H1 (cell line): ENCODE measurements around the gene NEURL1. TPM values are rescaled to one million over a fixed set of nuclear protein-coding genes. Genes with fewer than 3 reads are reported as not detected.

Experiments
- CTCF ChIA-PET: fragments of 300-600 bp; sonication (Branson Sonifier 250); formaldehyde crosslinking; loops from one replicate; lab custom pipeline; 2021; ENCODE audit not compliant: partially characterized antibody; lab: Charles Lee
- POLR2A ChIA-PET: fragments of 300-600 bp; sonication (Branson Sonifier 250); formaldehyde crosslinking; loops from one replicate; lab custom pipeline; 2021; ENCODE audit warnings: inconsistent platforms; ENCODE audit not compliant: partially characterized antibody; lab: Charles Lee
- DNase-seq, 2 experiments: peaks; one replicate each; pipeline versions ENCODE4 v3.0.0 to v3.0.0-alpha.2; 2010 to 2022; ENCODE audit warnings: low spot score in 2 of 2, low read depth in 1 of 2, mixed read lengths in 1 of 2
- FAIRE-seq: peaks from 2 replicates; lab custom pipeline; 2011; peaks lifted over from hg19 to GRCh38; lab: Jason Lieb, UNC
- H2AFZ ChIP-seq: 2 replicates; pipeline ENCODE4 v1.8.1; 2012; ENCODE audit warnings: low read length, inconsistent platforms
- H2AK5ac ChIP-seq: 2 replicates; pipeline ENCODE4 v1.6.1; 2013; ENCODE audit warnings: low read depth, low read length
- H2BK120ac ChIP-seq: replicated peaks from 2 replicates; pipeline ENCODE3; 2013; ENCODE audit warnings: low read depth, low read length, inconsistent platforms
- H2BK12ac ChIP-seq: 2 replicates; pipeline ENCODE4 v1.6.1; 2013; ENCODE audit warnings: low read depth, low read length
- H2BK15ac ChIP-seq: 2 replicates; pipeline ENCODE4 v1.6.1; 2013; ENCODE audit warnings: low read length
- H2BK20ac ChIP-seq: 2 replicates; pipeline ENCODE4 v1.6.1; 2013; ENCODE audit warnings: low read length
- H2BK5ac ChIP-seq: 2 replicates; pipeline ENCODE4 v1.6.1; 2013; ENCODE audit warnings: low read depth, low read length
- H3K14ac ChIP-seq: 2 replicates; pipeline ENCODE4 v1.6.1; 2013; ENCODE audit warnings: inconsistent platforms; ENCODE audit not compliant: insufficient read length
- H3K18ac ChIP-seq: 2 replicates; pipeline ENCODE4 v1.6.1; 2013; ENCODE audit warnings: low read length; ENCODE audit errors: extremely low read depth
- H3K23ac ChIP-seq: 2 replicates; pipeline ENCODE4 v1.6.1; 2013; ENCODE audit warnings: inconsistent platforms; ENCODE audit not compliant: insufficient read length
- H3K23me2 ChIP-seq: 2 replicates; pipeline ENCODE4 v1.6.1; 2013; ENCODE audit warnings: low read depth, low read length
- H3K27ac ChIP-seq: 2 replicates; pipeline ENCODE4 v1.6.1; 2011; ENCODE audit warnings: low read depth, low read length, inconsistent platforms
- H3K27me3 ChIP-seq, 4 experiments: replicated peaks in 1 of 4; 1 replicate in 1 of 4; 2 replicates in 3 of 4; pipeline versions ENCODE4 v1.6.1 to v1.8.1; 2011 to 2013; ENCODE audit warnings: low read length in 3 of 4, mild to moderate bottlenecking in 3 of 4, inconsistent platforms in 2 of 4, mixed read lengths in 2 of 4, moderate library complexity in 1 of 4; ENCODE audit not compliant: control insufficient read depth in 3 of 4, insufficient read depth in 3 of 4; ENCODE audit errors: extremely low read depth in 1 of 4
- H3K36me3 ChIP-seq, 4 experiments: 2 replicates each; pipeline versions ENCODE4 v1.6.1 to v1.8.1; 2011 to 2013; ENCODE audit warnings: mild to moderate bottlenecking in 4 of 4, low read length in 3 of 4, moderate library complexity in 2 of 4, control low read depth in 1 of 4, inconsistent platforms in 1 of 4; ENCODE audit not compliant: insufficient read depth in 4 of 4, control insufficient read depth in 2 of 4
- H3K4ac ChIP-seq: replicated peaks from 2 replicates; pipeline ENCODE3; 2013; ENCODE audit warnings: low read length, low read depth, mixed read lengths, inconsistent platforms; ENCODE audit not compliant: insufficient read length
- H3K4me1 ChIP-seq, 4 experiments: replicated peaks in 1 of 4; 1 replicate in 1 of 4; 2 replicates in 3 of 4; pipeline versions ENCODE4 v1.6.1 to v1.8.1; 2011 to 2013; ENCODE audit warnings: low read length in 3 of 4, inconsistent platforms in 2 of 4, mixed read lengths in 1 of 4; ENCODE audit not compliant: insufficient read depth in 4 of 4, control insufficient read depth in 3 of 4
- H3K4me2 ChIP-seq, 2 experiments: 2 replicates each; pipeline versions ENCODE4 v1.6.1 to v1.8.1; 2011 to 2013; ENCODE audit warnings: low read depth in 2 of 2, low read length in 2 of 2, control low read depth in 1 of 2, inconsistent platforms in 1 of 2, mild to moderate bottlenecking in 1 of 2; ENCODE audit not compliant: insufficient read depth in 1 of 2
- H3K4me3 ChIP-seq, 4 experiments: fragments of 200-600, 300-600 bp in 1 of 4; sonication (generic), shearing (Covaris generic), sonication (Bioruptor Twin) in 1 of 4; 2 replicates each; pipeline versions ENCODE4 v1.5.1 to v1.8.1; 2011 to 2016; ENCODE audit warnings: low read length in 4 of 4, low read depth in 3 of 4, control low read depth in 2 of 4, inconsistent platforms in 2 of 4, mild to moderate bottlenecking in 2 of 4, mixed read lengths in 1 of 4, moderate library complexity in 1 of 4; ENCODE audit not compliant: insufficient read depth in 2 of 4; ENCODE audit errors: extremely low read depth in 1 of 4
- H3K56ac ChIP-seq: replicated peaks from 2 replicates; pipeline ENCODE3; 2013; ENCODE audit warnings: low read depth, mild to moderate bottlenecking, mixed read lengths, low read length, inconsistent platforms; ENCODE audit not compliant: insufficient read length
- H3K79me1 ChIP-seq: 2 replicates; pipeline ENCODE4 v1.6.1; 2013; ENCODE audit warnings: low read depth, low read length, control low read depth
- H3K79me2 ChIP-seq, 2 experiments: 2 replicates each; pipeline versions ENCODE4 v1.6.1 to v1.8.1; 2012 to 2013; ENCODE audit warnings: low read length in 2 of 2, mild to moderate bottlenecking in 2 of 2, inconsistent platforms in 1 of 2; ENCODE audit not compliant: insufficient read depth in 2 of 2, control insufficient read depth in 1 of 2
- H3K9ac ChIP-seq, 4 experiments: replicated peaks in 1 of 4; 1 replicate in 1 of 4; 2 replicates in 3 of 4; pipeline versions ENCODE4 v1.6.1 to v1.8.1; 2011 to 2013; ENCODE audit warnings: low read depth in 3 of 4, low read length in 3 of 4, control low read depth in 2 of 4, mild to moderate bottlenecking in 2 of 4, moderate library complexity in 2 of 4, inconsistent platforms in 1 of 4; ENCODE audit errors: extremely low read depth in 1 of 4
- H3K9me3 ChIP-seq, 2 experiments: 2 replicates each; pipeline versions ENCODE4 v1.6.1 to v1.8.1; 2012 to 2013; ENCODE audit warnings: mild to moderate bottlenecking in 2 of 2, moderate library complexity in 2 of 2, control low read depth in 1 of 2, inconsistent platforms in 1 of 2, low read depth in 1 of 2, low read length in 1 of 2, mixed read lengths in 1 of 2; ENCODE audit not compliant: insufficient read depth in 2 of 2
- H4K20me1 ChIP-seq, 2 experiments: replicated peaks in 1 of 2; 2 replicates each; pipeline versions ENCODE3 to v1.8.1; 2011 to 2013; ENCODE audit warnings: inconsistent platforms in 2 of 2, low read length in 2 of 2, mild to moderate bottlenecking in 1 of 2; ENCODE audit not compliant: insufficient read depth in 2 of 2, control insufficient read depth in 1 of 2
- H4K5ac ChIP-seq: 2 replicates; pipeline ENCODE4 v1.6.1; 2013; ENCODE audit warnings: low read length, low read depth, mixed read lengths, inconsistent platforms; ENCODE audit not compliant: insufficient read length
- H4K8ac ChIP-seq: 2 replicates; pipeline ENCODE4 v1.8.0; 2013; ENCODE audit warnings: mild to moderate bottlenecking, moderate library complexity, low read length, inconsistent platforms; ENCODE audit not compliant: insufficient read depth; ENCODE audit errors: extremely low read depth
- H4K91ac ChIP-seq: replicated peaks from 2 replicates; pipeline ENCODE3; 2013; ENCODE audit warnings: low read length, mixed read lengths, inconsistent platforms; ENCODE audit not compliant: insufficient read length
- BRCA1 ChIP-seq: IDR thresholded peaks from 2 replicates; pipeline ENCODE4 v1.6.1; 2012; ENCODE audit warnings: low read depth, low read length, improper control_type of control experiment
- EP300 ChIP-seq, 2 experiments: IDR thresholded peaks; 1 replicate in 1 of 2; 2 replicates in 1 of 2; pipeline ENCODE4 v1.6.1; 2011 to 2012; ENCODE audit warnings: low read depth in 2 of 2, low read length in 2 of 2, mild to moderate bottlenecking in 2 of 2, borderline replicate concordance in 1 of 2, inconsistent platforms in 1 of 2, moderate library complexity in 1 of 2
- EZH2 ChIP-seq: fragments of 200-600 bp; sonication (generic); IDR thresholded peaks from 2 replicates; pipeline ENCODE4 v1.7.1; 2012; ENCODE audit warnings: low read depth, mild to moderate bottlenecking, moderate library complexity, low read length, inconsistent platforms; ENCODE audit not compliant: severe bottlenecking
- HDAC6 ChIP-seq: IDR thresholded peaks from one replicate; pipeline ENCODE4 v1.7.1; 2012; ENCODE audit warnings: low read depth, mild to moderate bottlenecking, inconsistent platforms, low read length, moderate library complexity
- KDM4A ChIP-seq: IDR thresholded peaks from one replicate; pipeline ENCODE4 v1.7.1; 2012; ENCODE audit warnings: low read depth, mild to moderate bottlenecking, moderate library complexity, low read length, inconsistent platforms; ENCODE audit not compliant: severe bottlenecking
- KDM5A ChIP-seq: fragments of 200-600 bp; IDR thresholded peaks from 2 replicates; pipeline ENCODE4 v1.7.1; 2012; ENCODE audit warnings: mild to moderate bottlenecking, low read length, inconsistent platforms, mixed read lengths
- POLR2A ChIP-seq, 2 experiments: IDR thresholded peaks; 1 replicate in 1 of 2; 2 replicates in 1 of 2; pipeline ENCODE4 v1.6.1; 2011; ENCODE audit warnings: low read depth in 2 of 2, low read length in 2 of 2, mild to moderate bottlenecking in 2 of 2; ENCODE audit errors: control extremely low read depth in 1 of 2
- RBBP5 ChIP-seq: IDR thresholded peaks from 2 replicates; pipeline ENCODE4 v1.7.1; 2012; ENCODE audit warnings: low read depth, mild to moderate bottlenecking, inconsistent platforms, low read length, moderate library complexity, borderline replicate concordance
- SAP30 ChIP-seq: fragments of 300-600 bp; sonication (generic); IDR thresholded peaks from 2 replicates; pipeline ENCODE4 v1.7.1; 2012; ENCODE audit warnings: low read length, moderate library complexity, mild to moderate bottlenecking, inconsistent platforms; ENCODE audit not compliant: insufficient read depth, insufficient replicate concordance
- SP1 ChIP-seq: IDR thresholded peaks from 2 replicates; pipeline ENCODE4 v1.6.1; 2011; ENCODE audit warnings: low read depth, low read length
- TBP ChIP-seq: IDR thresholded peaks from 2 replicates; pipeline ENCODE4 v1.6.1; 2011; ENCODE audit warnings: low read depth, low read length, improper control_type of control experiment
- TEAD4 ChIP-seq: IDR thresholded peaks from 2 replicates; pipeline ENCODE4 v1.6.1; 2012; ENCODE audit warnings: low read depth, low read length, inconsistent platforms, mixed read lengths
- YY1 ChIP-seq: IDR thresholded peaks from 2 replicates; pipeline ENCODE4 v1.6.1; 2011; ENCODE audit warnings: low read depth, mild to moderate bottlenecking, low read length
- WGBS, 2 experiments: shearing (Covaris generic) in 1 of 2; methylation state at CpG; one replicate each; pipeline versions ENCODE4 v1.1.6 to v1.1.7; 2013 to 2015; ENCODE audit warnings: low lambda C conversion rate in 2 of 2, mixed read lengths in 2 of 2, inconsistent platforms in 1 of 2, low coverage in 1 of 2, missing lambda C conversion rate in 1 of 2; ENCODE audit not compliant: insufficient replicate concordance in 2 of 2, insufficient coverage in 1 of 2, insufficient read length in 1 of 2; ENCODE audit errors: extremely low coverage in 1 of 2, missing lambda C conversion rate in 1 of 2; 5-methylcytosine and 5-hydroxymethylcytosine counted together
- polyA plus RNA-seq, 7 experiments: library from polyadenylated mRNA; depleted of rRNA in 3 of 7; stranded (reverse) in 5 of 7; unstranded in 2 of 7; fragments of >200 nt in 5 of 7; fragments of 200-250 nt in 2 of 7; gene quantifications; 1 replicate in 5 of 7; 2 replicates in 1 of 7; 4 replicates in 1 of 7; pipeline versions ENCODE4 v1.2.1 to v1.2.3, GENCODE V29; 2011 to 2013; ENCODE audit warnings: missing spikeins in 2 of 7, mixed read lengths in 2 of 7
- total RNA-seq: library from RNA; stranded (reverse); fragmentation: NEBNext Ultra II Directional; extraction: Animal tissue kit (Norgen Biotek cat#: 25700); gene quantifications from 2 replicates; pipeline ENCODE4 v1.2.1, GENCODE V29; 2021
- TF ChIP-seq, protein P1 (sequence below): IDR thresholded peaks from 2 replicates; pipeline ENCODE4 v1.6.1; 2012; ENCODE audit warnings: inconsistent platforms

Gene NEURL1
- total and polyA plus RNA-seq, 2 of the 8 experiments (the other 6 are each of a cell fraction or from before 2014, with no cell fraction given): 0.54 to 0.58 TPM

DNA sequence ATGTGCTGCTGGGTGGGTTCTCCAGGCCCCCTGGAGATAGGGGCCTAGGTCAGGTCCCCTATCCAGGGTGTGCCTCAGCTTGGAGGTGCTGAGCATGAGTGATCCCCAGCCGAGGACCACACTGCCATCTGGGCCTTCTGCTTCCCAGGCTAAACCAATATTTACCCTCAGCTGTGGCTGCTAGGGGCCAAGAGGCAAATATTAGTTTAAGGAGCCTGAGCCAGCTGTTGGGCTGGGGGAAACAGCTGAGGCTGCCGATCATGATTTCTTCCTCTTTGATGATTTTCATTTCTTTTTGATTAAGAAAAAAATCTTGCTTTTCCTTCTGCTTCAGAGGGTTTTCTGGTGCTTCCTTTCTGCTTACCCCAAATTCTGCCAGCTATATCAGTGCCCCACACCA is 83.4 kb downstream of the NEURL1 start:
- CTCF ChIA-PET: interaction anchor here (0.6 to 12.0 kb wide), 14 partner anchors 11 to 270 kb away, joined by 3 to 134 read pairs (median 5); no protein-coding TSS in a partner anchor
- TF ChIP-seq EP300 (IDR thresholded peaks at IDR 0.05; ENCODE audit: borderline replicate concordance in 1 of 2, low read depth in 2 of 2, low read length in 2 of 2) (no peak), RBBP5 (no peak), HDAC6 (no peak), TBP (no peak), TEAD4 (no peak), YY1 (no peak), SP1 (no peak), EZH2 (no peak), KDM5A (no peak), BRCA1 (no peak), SAP30 (no peak), POLR2A (IDR thresholded peaks at IDR 0.05; ENCODE audit: control extremely low read depth in 1 of 2, low read depth in 2 of 2, low read length in 2 of 2) (no peak), KDM4A (no peak)
- TF ChIP-seq, protein P1, sequence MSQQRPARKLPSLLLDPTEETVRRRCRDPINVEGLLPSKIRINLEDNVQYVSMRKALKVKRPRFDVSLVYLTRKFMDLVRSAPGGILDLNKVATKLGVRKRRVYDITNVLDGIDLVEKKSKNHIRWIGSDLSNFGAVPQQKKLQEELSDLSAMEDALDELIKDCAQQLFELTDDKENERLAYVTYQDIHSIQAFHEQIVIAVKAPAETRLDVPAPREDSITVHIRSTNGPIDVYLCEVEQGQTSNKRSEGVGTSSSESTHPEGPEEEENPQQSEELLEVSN: no peak

More for the DNA sequence above, 83.4 kb downstream of the NEURL1 start:
- H4K20me1 ChIP-seq: no peaks in the 10 kb centered on the region
- H3K36me3 ChIP-seq: no peaks in the 10 kb centered on the region
- FAIRE-seq (no peak), DNase-seq (no peak)
- no peaks in the 10 kb centered on the region for H3K79me2 ChIP-seq
- no peak overlapping the region for H4K91ac ChIP-seq
- H3K4me1 ChIP-seq: no peaks in the 10 kb centered on the region
- peak overlapping the region; percentile 29; the same call in 1 of the 2 replicates for H4K8ac ChIP-seq
- H3K9ac ChIP-seq: no peak overlapping the region
- no peak overlapping the region for H2BK5ac ChIP-seq
- H3K23me2 ChIP-seq: no peaks in the 10 kb centered on the region
- no peak overlapping the region for H2AK5ac ChIP-seq
- POLR2A ChIA-PET: no interaction called here
- no peak overlapping the region for H3K23ac ChIP-seq
- no peak overlapping the region for H2BK120ac ChIP-seq
- H2AFZ ChIP-seq: no peak overlapping the region
- no peak overlapping the region for H3K14ac ChIP-seq
- no peak overlapping the region for H2BK15ac ChIP-seq
- H3K18ac ChIP-seq: no peak overlapping the region
- no peak overlapping the region for H3K4ac ChIP-seq
- no peak overlapping the region for H3K27ac ChIP-seq
- no peak overlapping the region for H3K56ac ChIP-seq
- 83% methylated on average over 2 of the region's 2 CpGs; no CpG with 5 or more reads in 1 of the 2 experiments for WGBS, 2 experiments
- H2BK12ac ChIP-seq: no peak overlapping the region
- no peaks in the 10 kb centered on the region for H3K79me1 ChIP-seq
- no peaks in the 10 kb centered on the region for H3K27me3 ChIP-seq
- no peak overlapping the region for H4K5ac ChIP-seq
- H3K4me2 ChIP-seq: no peak overlapping the region
- H2BK20ac ChIP-seq: no peak overlapping the region
- no peaks in the 10 kb centered on the region for H3K9me3 ChIP-seq
- no peak overlapping the region for H3K4me3 ChIP-seq
